ENCODE measurements around the gene PLA2G2E. TPM values are rescaled to one million over a fixed set of nuclear protein-coding genes. Genes with fewer than 3 reads are reported as not detected.

Gene PLA2G2E
- total and polyA plus RNA-seq, 2 experiments from 2014 or later, result not detected

GRCh38 chr1:19967808-19968207, 44.4 kb upstream of the PLA2G2E start:
- no peaks in the 10 kb centered on the region for H3K79me2 ChIP-seq
- H4K20me1 ChIP-seq (ENCODE audit: insufficient read depth, poor library complexity, severe bottlenecking), result no peaks in the 10 kb centered on the region
- H3K36me3 ChIP-seq (replicated peaks; ENCODE audit: insufficient read depth, low read depth), result no peaks in the 10 kb centered on the region
- no peak overlapping the region for H2AFZ ChIP-seq
- no peak for DNase-seq (ENCODE audit: low spot score)
- H3K27ac ChIP-seq, result no peak overlapping the region
- no peaks in the 10 kb centered on the region for H3K9me3 ChIP-seq (ENCODE audit: low read depth)
- no peak overlapping the region for H3K4me3 ChIP-seq
- H3K27me3 ChIP-seq, result no peaks in the 10 kb centered on the region
- 91% methylated on average over 9 of the region's 9 CpGs for WGBS (ENCODE audit: low lambda C conversion rate, missing lambda C conversion rate)
- no peak overlapping the region for H3K4me2 ChIP-seq
- H3K9me2 ChIP-seq (replicated peaks; ENCODE audit: insufficient read depth), result no peaks in the 10 kb centered on the region
- no peaks in the 10 kb centered on the region for H3K4me1 ChIP-seq (ENCODE audit: insufficient read depth)
- TF ChIP-seq EZH2 (IDR thresholded peaks at IDR 0.05; ENCODE audit: borderline replicate concordance) (no peak), CTCF (IDR thresholded peaks at IDR 0.05; ENCODE audit: poor library complexity) (no peak), EZH2phosphoT487 (IDR thresholded peaks at IDR 0.05; ENCODE audit: low read depth, severe bottlenecking, unreplicated experiment) (no peak)

GRCh38 chr1:19964542-19964941, 41.1 kb upstream of the PLA2G2E start:
- Histone ChIP-seq H3K79me2 (no peaks in the 10 kb centered on the region), H4K20me1 (ENCODE audit: insufficient read depth, poor library complexity, severe bottlenecking) (no peaks in the 10 kb centered on the region), H3K36me3 (replicated peaks; ENCODE audit: insufficient read depth, low read depth) (no peaks in the 10 kb centered on the region), H3K9me3 (ENCODE audit: low read depth) (no peaks in the 10 kb centered on the region), H3K4me3 (no peak overlapping the region), H3K27ac (no peak overlapping the region), H3K27me3 (no peaks in the 10 kb centered on the region), H2AFZ (no peak overlapping the region), H3K4me1 (ENCODE audit: insufficient read depth) (no peaks in the 10 kb centered on the region), H3K9me2 (replicated peaks; ENCODE audit: insufficient read depth) (no peaks in the 10 kb centered on the region), H3K4me2 (no peak overlapping the region)
- no peak for TF ChIP-seq EZH2phosphoT487 (IDR thresholded peaks at IDR 0.05; ENCODE audit: low read depth, severe bottlenecking, unreplicated experiment)
- no peak for TF ChIP-seq CTCF (IDR thresholded peaks at IDR 0.05; ENCODE audit: poor library complexity)
- TF ChIP-seq EZH2 (IDR thresholded peaks at IDR 0.05; ENCODE audit: borderline replicate concordance), result no peak
- no peak for DNase-seq (ENCODE audit: low spot score)
- WGBS (ENCODE audit: low lambda C conversion rate, missing lambda C conversion rate), result 95% methylated on average over 2 of the region's 2 CpGs

GRCh38 chr1:19963636-19964035, 40.2 kb upstream of the PLA2G2E start:
- TF ChIP-seq EZH2phosphoT487 (IDR thresholded peaks at IDR 0.05; ENCODE audit: low read depth, severe bottlenecking, unreplicated experiment), result no peak
- no peak for TF ChIP-seq CTCF (IDR thresholded peaks at IDR 0.05; ENCODE audit: poor library complexity)
- TF ChIP-seq EZH2 (IDR thresholded peaks at IDR 0.05; ENCODE audit: borderline replicate concordance), result no peak
- WGBS (ENCODE audit: low lambda C conversion rate, missing lambda C conversion rate), result 95% methylated on average over 4 of the region's 4 CpGs
- no peaks in the 10 kb centered on the region for H3K4me1 ChIP-seq (ENCODE audit: insufficient read depth)
- no peak overlapping the region for H2AFZ ChIP-seq
- H3K36me3 ChIP-seq (replicated peaks; ENCODE audit: insufficient read depth, low read depth), result no peaks in the 10 kb centered on the region
- no peak overlapping the region for H3K27ac ChIP-seq
- H3K79me2 ChIP-seq, result no peaks in the 10 kb centered on the region
- no peak overlapping the region for H3K4me3 ChIP-seq
- H3K9me3 ChIP-seq (ENCODE audit: low read depth), result no peaks in the 10 kb centered on the region
- DNase-seq (ENCODE audit: low spot score), result no peak
- H3K9me2 ChIP-seq (replicated peaks; ENCODE audit: insufficient read depth), result no peaks in the 10 kb centered on the region
- no peaks in the 10 kb centered on the region for H4K20me1 ChIP-seq (ENCODE audit: insufficient read depth, poor library complexity, severe bottlenecking)
- no peaks in the 10 kb centered on the region for H3K27me3 ChIP-seq
- no peak overlapping the region for H3K4me2 ChIP-seq

GRCh38 chr1:19960591-19960990, 37.2 kb upstream of the PLA2G2E start:
- Histone ChIP-seq H3K36me3 (replicated peaks; ENCODE audit: insufficient read depth, low read depth) (no peaks in the 10 kb centered on the region), H4K20me1 (ENCODE audit: insufficient read depth, poor library complexity, severe bottlenecking) (no peaks in the 10 kb centered on the region), H3K27ac (no peak overlapping the region), H3K4me1 (ENCODE audit: insufficient read depth) (no peaks in the 10 kb centered on the region), H2AFZ (no peak overlapping the region), H3K9me2 (replicated peaks; ENCODE audit: insufficient read depth) (no peaks in the 10 kb centered on the region), H3K79me2 (no peaks in the 10 kb centered on the region), H3K9me3 (ENCODE audit: low read depth) (no peaks in the 10 kb centered on the region), H3K4me2 (no peak overlapping the region), H3K4me3 (no peak overlapping the region), H3K27me3 (no peaks in the 10 kb centered on the region)
- TF ChIP-seq EZH2 (IDR thresholded peaks at IDR 0.05; ENCODE audit: borderline replicate concordance) (no peak), EZH2phosphoT487 (IDR thresholded peaks at IDR 0.05; ENCODE audit: low read depth, severe bottlenecking, unreplicated experiment) (no peak), CTCF (IDR thresholded peaks at IDR 0.05; ENCODE audit: poor library complexity) (no peak)
- WGBS (ENCODE audit: low lambda C conversion rate, missing lambda C conversion rate), result 66% methylated on average over 5 of the region's 5 CpGs
- no peak for DNase-seq (ENCODE audit: low spot score)
